ENCODE results near the gene IFT22.
A peak's percentile ranks its signal among the peaks of the same experiment; 100 is the strongest.
"Not testable (repeated sequence)": the region's sequence is repeated elsewhere in the genome, so short reads cannot be mapped to it uniquely, and the experiment has no call there.

The IFT22 gene

GRCh38 chr7:101315336-101315735 lies 6.3 kb downstream of the IFT22 start:
- peak in 1 of 2 donors; percentile 27 for DNase-seq (ENCODE audit: extremely low read depth in 1 of 2, low read depth in 1 of 2)

- no peak for DNase-seq (ENCODE audit: extremely low read depth in 1 of 2, low read depth in 1 of 2)
Observed at GRCh38 chr7:101308245-101309085, 13.1 kb downstream of the IFT22 start.

GRCh38 chr7:101306307-101306706 lies 15.3 kb downstream of the IFT22 start:
- DNase-seq (ENCODE audit: extremely low read depth in 1 of 2, low read depth in 1 of 2) = no peak

DNA sequence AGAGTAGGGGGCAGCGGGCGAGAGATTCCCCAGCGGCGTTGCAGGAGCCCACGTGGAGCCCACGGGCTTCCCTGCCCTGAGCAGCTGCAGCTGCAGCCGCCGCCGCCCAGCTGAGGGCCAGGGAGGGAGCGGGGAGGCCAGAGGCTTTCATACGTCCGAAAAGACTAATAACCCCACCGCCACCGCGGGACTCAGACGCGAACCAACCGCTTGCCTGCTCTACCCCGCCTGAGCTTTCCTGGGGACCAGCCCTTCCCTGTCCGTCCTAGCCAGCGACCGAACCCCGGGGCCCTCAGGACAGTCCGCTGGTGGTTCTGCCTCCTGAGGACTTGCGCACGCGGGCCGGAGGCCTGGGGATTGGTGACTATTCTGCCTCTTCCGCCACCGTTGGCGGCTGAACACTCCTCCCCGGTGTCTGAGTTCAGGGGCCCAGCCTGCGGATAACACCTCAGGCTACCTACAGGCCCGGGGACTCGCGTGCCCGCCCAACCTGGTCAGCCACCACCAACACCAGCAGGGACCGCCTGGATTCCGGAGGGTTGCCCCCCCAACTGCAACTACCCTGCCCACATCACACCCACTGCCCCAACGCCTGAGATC lies 18.4 kb downstream of the IFT22 start:
- DNase-seq (ENCODE audit: extremely low read depth in 1 of 2, low read depth in 1 of 2) = no peak

- no peak for DNase-seq (ENCODE audit: extremely low read depth in 1 of 2, low read depth in 1 of 2)
Observed at GRCh38 chr7:101302641-101303101, 18.9 kb downstream of the IFT22 start.

- DNase-seq (ENCODE audit: extremely low read depth in 1 of 2, low read depth in 1 of 2) = no peak
Observed at GRCh38 chr7:101300465-101301376, 20.9 kb downstream of the IFT22 start.

DNA sequence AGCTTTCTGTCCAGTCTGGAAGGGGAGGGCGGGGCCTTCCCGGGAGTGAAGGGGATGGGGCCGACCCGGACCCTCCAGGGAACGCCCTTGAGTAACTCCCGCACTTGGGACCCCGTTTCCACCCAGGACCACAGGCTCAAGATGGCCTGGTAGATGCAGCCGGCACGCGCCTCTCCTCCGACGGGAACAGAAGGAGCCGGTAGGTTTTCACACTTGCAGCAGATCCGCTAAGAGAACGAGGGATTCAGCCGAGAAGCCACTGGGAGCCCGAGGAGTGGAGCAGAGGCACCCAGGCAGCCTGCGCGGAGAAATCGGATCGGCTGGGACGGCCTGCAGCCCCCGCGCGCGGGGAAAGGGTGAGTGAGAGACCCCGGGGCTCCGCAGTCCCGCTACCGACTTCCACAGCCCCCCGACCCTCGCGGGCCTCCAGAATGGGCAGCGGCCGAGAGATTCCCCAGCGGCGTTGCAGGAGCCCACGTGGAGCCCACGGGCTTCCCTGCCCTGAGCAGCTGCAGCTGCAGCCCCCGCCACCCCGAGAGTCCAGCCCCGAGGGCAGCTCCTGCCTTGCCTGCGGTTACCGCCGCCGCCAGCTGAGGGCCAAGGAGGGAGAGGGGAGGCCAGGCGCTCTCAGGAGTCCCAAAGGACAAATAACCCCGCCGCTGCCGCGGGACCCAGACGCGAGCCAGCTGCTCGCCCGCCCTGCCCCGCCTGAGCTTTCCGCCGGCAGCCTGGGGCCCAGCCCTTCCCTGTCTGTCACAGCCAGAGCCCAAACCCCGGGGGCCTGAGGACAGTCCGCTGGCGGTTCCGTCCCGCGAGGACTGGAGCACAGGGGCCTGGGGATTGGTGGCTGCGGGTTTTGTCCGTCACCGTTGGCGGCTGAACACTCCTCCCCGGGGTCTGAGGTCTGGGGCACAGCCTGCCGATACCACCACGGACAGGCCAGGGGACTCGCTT lies 21.8 kb downstream of the IFT22 start:
- DNase-seq (ENCODE audit: extremely low read depth in 1 of 2, low read depth in 1 of 2) = no peak

GRCh38 chr7:101294832-101295121 lies 26.8 kb downstream of the IFT22 start:
- no peak for DNase-seq (ENCODE audit: extremely low read depth in 1 of 2, low read depth in 1 of 2)

DNA sequence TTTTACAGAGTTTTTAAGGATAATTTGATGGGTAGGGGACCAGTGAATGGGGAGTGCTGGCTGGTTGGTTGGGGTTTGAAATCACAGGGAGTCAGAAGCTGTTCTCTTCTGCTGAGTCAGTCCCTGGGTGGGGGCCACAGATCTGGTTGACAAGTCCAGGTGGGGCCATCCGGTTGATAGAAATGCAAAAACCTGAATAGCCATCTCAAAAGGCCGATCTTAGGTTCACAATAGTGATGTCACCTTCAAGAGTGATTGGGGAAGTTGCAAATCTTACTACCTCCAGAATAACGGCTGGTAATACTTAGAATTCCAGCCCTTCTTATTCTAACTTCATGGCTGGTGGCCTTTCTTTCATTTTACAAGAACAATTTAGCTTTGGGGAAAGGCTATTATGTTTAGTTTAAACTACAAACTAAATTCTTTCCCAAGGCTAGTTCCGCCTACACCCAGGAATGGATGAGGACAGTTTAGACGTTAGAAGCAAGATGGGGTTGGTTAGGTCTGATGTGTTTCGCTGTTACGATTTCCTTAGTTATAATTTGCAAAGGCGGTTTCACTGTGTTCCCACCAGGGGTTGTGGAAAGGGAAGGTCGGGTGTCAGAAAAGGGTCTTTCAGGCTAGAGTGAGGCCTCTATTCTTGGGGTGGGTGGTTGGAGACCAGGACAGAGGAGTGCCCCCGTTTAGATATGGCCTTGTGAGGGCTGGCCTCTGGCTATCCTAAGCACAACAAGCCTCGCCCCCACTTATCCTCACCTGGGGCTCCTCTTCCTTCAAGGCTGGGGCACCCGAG lies 27.4 kb downstream of the IFT22 start:
- DNase-seq (ENCODE audit: extremely low read depth in 1 of 2, low read depth in 1 of 2) = no peak

GRCh38 chr7:101293069-101294021 lies 28.3 kb downstream of the IFT22 start:
- DNase-seq (ENCODE audit: extremely low read depth in 1 of 2, low read depth in 1 of 2) = not testable (repeated sequence)

GRCh38 chr7:101292566-101292965 lies 29.0 kb downstream of the IFT22 start:
- DNase-seq (ENCODE audit: extremely low read depth in 1 of 2, low read depth in 1 of 2) = not testable (repeated sequence)

DNA sequence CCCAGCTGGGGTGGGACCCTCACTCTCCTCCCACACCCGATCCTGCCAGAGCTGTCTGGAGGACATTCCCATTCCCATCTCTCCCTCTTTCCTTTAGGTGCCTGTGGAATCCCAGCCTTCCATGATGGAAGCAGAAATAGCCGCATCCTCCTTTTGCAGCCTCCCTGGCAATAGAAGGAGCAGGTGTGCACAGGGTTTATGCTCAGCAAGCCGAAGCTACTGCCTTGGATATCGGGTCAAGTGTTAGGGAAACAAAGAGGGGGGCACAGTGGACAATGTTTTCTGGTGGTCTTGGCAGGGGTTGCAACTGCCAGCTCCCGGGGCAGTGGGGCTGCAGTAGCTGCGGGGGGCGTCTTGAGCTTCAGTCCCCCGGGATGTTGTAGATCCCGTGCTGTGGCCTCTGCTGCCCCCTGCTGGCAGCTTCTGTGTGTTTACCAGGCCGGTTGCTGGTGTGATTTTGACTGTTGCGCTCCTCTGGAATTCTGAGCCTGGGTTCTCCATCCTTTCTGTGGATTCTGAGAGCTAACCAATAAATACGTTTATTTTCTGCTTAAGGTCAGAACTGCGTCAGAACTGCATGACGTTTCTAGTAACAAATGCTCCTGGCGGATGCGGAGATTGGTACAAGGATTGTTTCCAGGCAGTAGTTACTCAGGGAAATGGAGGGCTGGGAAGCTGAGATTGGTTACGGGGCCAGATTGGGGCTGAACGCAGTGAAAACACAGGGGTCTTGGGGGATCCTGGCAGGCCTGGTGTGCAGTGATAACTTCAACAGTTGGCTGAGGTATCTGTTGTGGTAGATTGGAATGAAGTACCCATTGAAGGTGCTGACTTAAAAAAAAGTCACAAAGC lies 31.2 kb downstream of the IFT22 start:
- DNase-seq (ENCODE audit: extremely low read depth in 1 of 2, low read depth in 1 of 2) = peak in 1 of 2 donors; percentile 53

DNA sequence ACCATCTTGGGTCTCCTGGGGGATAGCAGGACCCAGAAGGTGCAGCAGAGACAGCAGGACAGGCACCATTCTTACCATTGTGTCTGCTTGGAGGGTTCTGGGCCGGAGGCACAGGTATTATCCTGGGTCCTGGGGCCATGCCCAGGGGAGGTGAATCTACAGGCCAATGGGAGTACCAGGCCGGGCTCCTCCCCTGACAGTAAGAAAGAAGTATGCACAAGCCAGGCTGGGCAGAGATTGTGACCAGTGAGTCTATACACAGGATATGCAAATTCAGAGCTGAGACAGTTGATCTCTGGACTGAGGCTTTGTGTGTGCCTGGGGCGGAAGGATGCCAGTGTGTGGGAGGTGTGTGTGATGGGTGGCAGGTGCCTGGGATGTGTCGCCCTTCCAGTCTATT lies 31.9 kb downstream of the IFT22 start:
- not testable (repeated sequence) for DNase-seq (ENCODE audit: extremely low read depth in 1 of 2, low read depth in 1 of 2)

GRCh38 chr7:101288439-101288838 lies 33.2 kb downstream of the IFT22 start:
- DNase-seq (ENCODE audit: extremely low read depth in 1 of 2, low read depth in 1 of 2) = no peak

- no peak for DNase-seq (ENCODE audit: extremely low read depth in 1 of 2, low read depth in 1 of 2)
Observed at GRCh38 chr7:101287032-101287431, 34.6 kb downstream of the IFT22 start.

GRCh38 chr7:101285880-101286279 lies 35.7 kb downstream of the IFT22 start:
- DNase-seq (ENCODE audit: extremely low read depth in 1 of 2, low read depth in 1 of 2) = not testable (repeated sequence)

GRCh38 chr7:101285171-101285570 lies 36.4 kb downstream of the IFT22 start:
- no peak for DNase-seq (ENCODE audit: extremely low read depth in 1 of 2, low read depth in 1 of 2)
